SK-N-SH treated with all-trans-retinoic acid at 6 μM for 48 hours (cell line): ENCODE data around the gene CXCR5.

ENCODE experiments used
- ATAC-seq: fragments of 200-7000 bp; cut with Tn5 transposase; 3 replicates; pipeline ENCODE4 v1.9.1; 2020; ENCODE audit warnings: mild to moderate bottlenecking, moderate library complexity
- ARNTL ChIP-seq: fragments of 450-650 bp; formaldehyde crosslinking; IDR thresholded peaks from 2 replicates; pipeline ENCODE4 v1.5.0; 2020; ENCODE audit warnings: low read depth, mild to moderate bottlenecking, moderate library complexity, borderline replicate concordance
- BACH2 ChIP-seq: fragments of 250-450 bp; sonication (Bioruptor Pico); IDR thresholded peaks from 2 replicates; pipeline ENCODE4 v1.9.0; 2021; ENCODE audit warnings: mild to moderate bottlenecking, borderline replicate concordance
- CSDC2 ChIP-seq: fragments of 250-450 bp; sonication (Bioruptor Pico); IDR thresholded peaks from 2 replicates; pipeline ENCODE4 v1.5.0; 2020; ENCODE audit warnings: mild to moderate bottlenecking, moderate library complexity
- ESRRG ChIP-seq: fragments of 250-450 bp; sonication (Bioruptor Pico); IDR thresholded peaks from 2 replicates; pipeline ENCODE4 v1.6.1; 2021; ENCODE audit warnings: mild to moderate bottlenecking
- OSR1 ChIP-seq: fragments of 250-450 bp; sonication (Bioruptor Pico); IDR thresholded peaks from 2 replicates; pipeline ENCODE4 v1.8.0; 2022; ENCODE audit warnings: moderate library complexity, mild to moderate bottlenecking, inconsistent platforms
- PPARA ChIP-seq: fragments of 250-450 bp; sonication (Bioruptor Pico); IDR thresholded peaks from 2 replicates; pipeline ENCODE4 v1.5.0; 2020; ENCODE audit warnings: mild to moderate bottlenecking, borderline replicate concordance
- RARB ChIP-seq: fragments of 250-450 bp; sonication (Bioruptor Pico); IDR thresholded peaks from 2 replicates; pipeline ENCODE4 v1.8.0; 2021; ENCODE audit warnings: mild to moderate bottlenecking, moderate library complexity
- SNAI2 ChIP-seq: fragments of 250-450 bp; sonication (Bioruptor Pico); IDR thresholded peaks from 2 replicates; pipeline ENCODE4 v1.5.0; 2020; ENCODE audit warnings: mild to moderate bottlenecking, moderate library complexity
- TCF4 ChIP-seq: fragments of 250-450 bp; sonication (Bioruptor Pico); IDR thresholded peaks from 2 replicates; pipeline ENCODE4 v1.8.0; 2021; ENCODE audit warnings: mild to moderate bottlenecking, moderate library complexity, borderline replicate concordance
- TOX ChIP-seq: fragments of 250-450 bp; sonication (Bioruptor Pico); IDR thresholded peaks from 2 replicates; pipeline ENCODE4 v1.8.0; 2021; ENCODE audit warnings: mild to moderate bottlenecking, moderate library complexity, borderline replicate concordance
- ZC3H10 ChIP-seq: fragments of 250-450 bp; sonication (Bioruptor Pico); IDR thresholded peaks from 2 replicates; pipeline ENCODE4 v1.5.1; 2021; ENCODE audit warnings: mild to moderate bottlenecking, moderate library complexity
- ZFP3 ChIP-seq: fragments of 250-450 bp; sonication (Bioruptor Pico); IDR thresholded peaks from 2 replicates; pipeline ENCODE4 v1.5.0; 2020; ENCODE audit warnings: mild to moderate bottlenecking, moderate library complexity
- ZFP30 ChIP-seq: fragments of 450-650 bp; formaldehyde crosslinking; IDR thresholded peaks from 2 replicates; pipeline ENCODE4 v1.5.0; 2022; ENCODE audit warnings: mild to moderate bottlenecking, moderate library complexity
- ZNF565 ChIP-seq: fragments of 450-650 bp; formaldehyde crosslinking; conservative IDR thresholded peaks from 2 replicates; pipeline ENCODE4 v1.5.0; 2020; ENCODE audit warnings: low read depth, mild to moderate bottlenecking, moderate library complexity
- ZNF70 ChIP-seq: fragments of 450-650 bp; formaldehyde crosslinking; IDR thresholded peaks from 2 replicates; pipeline ENCODE4 v1.5.0; 2020; ENCODE audit warnings: mild to moderate bottlenecking, moderate library complexity
- ZNF8 ChIP-seq: fragments of 450-650 bp; formaldehyde crosslinking; IDR thresholded peaks from 2 replicates; pipeline ENCODE4 v1.5.0; 2020; ENCODE audit warnings: mild to moderate bottlenecking, moderate library complexity
- TF ChIP-seq, protein P1 (sequence below): fragments of 250-450 bp; sonication (Bioruptor Pico); IDR thresholded peaks from 2 replicates; pipeline ENCODE4 v1.5.0; 2020; ENCODE audit warnings: mild to moderate bottlenecking, moderate library complexity
- TF ChIP-seq, protein P2 (sequence below): fragments of 250-450 bp; sonication (Bioruptor Pico); IDR thresholded peaks from 2 replicates; pipeline ENCODE4 v1.8.0; 2020; ENCODE audit warnings: mild to moderate bottlenecking, moderate library complexity, borderline replicate concordance
- TF ChIP-seq, protein P3 (sequence below): fragments of 250-450 bp; sonication (Bioruptor Pico); IDR thresholded peaks from 2 replicates; pipeline ENCODE4 v1.8.0; 2021; ENCODE audit warnings: low read depth, mild to moderate bottlenecking, moderate library complexity, borderline replicate concordance
- TF ChIP-seq, protein P4 (sequence below): fragments of 250-450 bp; sonication (Bioruptor Pico); IDR thresholded peaks from 2 replicates; pipeline ENCODE4 v1.5.1; 2020; ENCODE audit warnings: low read depth, mild to moderate bottlenecking, moderate library complexity
- TF ChIP-seq, protein P5 (sequence below): fragments of 250-450 bp; sonication (Bioruptor Pico); IDR thresholded peaks from 2 replicates; pipeline ENCODE4 v1.5.1; 2021; ENCODE audit warnings: mild to moderate bottlenecking, moderate library complexity

CXCR5 gene

DNA sequence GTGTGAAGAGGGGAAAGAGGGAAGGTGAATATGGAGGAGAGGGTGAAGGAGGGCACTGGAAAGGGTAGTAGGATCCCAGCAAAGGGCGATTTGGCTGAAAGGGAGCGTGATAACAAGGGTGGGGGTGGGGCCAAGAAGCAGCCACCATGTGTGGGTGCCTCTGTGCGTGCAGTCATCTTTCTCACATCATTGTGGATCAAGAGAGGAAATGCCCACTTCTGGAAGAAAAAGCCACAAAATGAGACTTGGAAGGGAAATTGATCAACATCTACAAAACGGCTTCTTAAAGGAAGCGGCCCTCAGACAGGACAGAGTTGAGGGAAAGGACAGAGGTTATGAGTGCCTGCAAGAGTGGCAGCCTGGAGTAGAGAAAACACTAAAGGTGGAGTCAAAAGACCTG, 1.2 kb upstream of the CXCR5 start (continued):
- TF ChIP-seq, protein P1, sequence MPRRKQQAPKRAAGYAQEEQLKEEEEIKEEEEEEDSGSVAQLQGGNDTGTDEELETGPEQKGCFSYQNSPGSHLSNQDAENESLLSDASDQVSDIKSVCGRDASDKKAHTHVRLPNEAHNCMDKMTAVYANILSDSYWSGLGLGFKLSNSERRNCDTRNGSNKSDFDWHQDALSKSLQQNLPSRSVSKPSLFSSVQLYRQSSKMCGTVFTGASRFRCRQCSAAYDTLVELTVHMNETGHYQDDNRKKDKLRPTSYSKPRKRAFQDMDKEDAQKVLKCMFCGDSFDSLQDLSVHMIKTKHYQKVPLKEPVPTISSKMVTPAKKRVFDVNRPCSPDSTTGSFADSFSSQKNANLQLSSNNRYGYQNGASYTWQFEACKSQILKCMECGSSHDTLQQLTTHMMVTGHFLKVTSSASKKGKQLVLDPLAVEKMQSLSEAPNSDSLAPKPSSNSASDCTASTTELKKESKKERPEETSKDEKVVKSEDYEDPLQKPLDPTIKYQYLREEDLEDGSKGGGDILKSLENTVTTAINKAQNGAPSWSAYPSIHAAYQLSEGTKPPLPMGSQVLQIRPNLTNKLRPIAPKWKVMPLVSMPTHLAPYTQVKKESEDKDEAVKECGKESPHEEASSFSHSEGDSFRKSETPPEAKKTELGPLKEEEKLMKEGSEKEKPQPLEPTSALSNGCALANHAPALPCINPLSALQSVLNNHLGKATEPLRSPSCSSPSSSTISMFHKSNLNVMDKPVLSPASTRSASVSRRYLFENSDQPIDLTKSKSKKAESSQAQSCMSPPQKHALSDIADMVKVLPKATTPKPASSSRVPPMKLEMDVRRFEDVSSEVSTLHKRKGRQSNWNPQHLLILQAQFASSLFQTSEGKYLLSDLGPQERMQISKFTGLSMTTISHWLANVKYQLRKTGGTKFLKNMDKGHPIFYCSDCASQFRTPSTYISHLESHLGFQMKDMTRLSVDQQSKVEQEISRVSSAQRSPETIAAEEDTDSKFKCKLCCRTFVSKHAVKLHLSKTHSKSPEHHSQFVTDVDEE (CRISPR knock-in tag), result no peak
- TF ChIP-seq ZFP3 (CRISPR knock-in tag) (no peak), CSDC2 (CRISPR knock-in tag) (no peak), TCF4 (CRISPR knock-in tag) (no peak)

DNA sequence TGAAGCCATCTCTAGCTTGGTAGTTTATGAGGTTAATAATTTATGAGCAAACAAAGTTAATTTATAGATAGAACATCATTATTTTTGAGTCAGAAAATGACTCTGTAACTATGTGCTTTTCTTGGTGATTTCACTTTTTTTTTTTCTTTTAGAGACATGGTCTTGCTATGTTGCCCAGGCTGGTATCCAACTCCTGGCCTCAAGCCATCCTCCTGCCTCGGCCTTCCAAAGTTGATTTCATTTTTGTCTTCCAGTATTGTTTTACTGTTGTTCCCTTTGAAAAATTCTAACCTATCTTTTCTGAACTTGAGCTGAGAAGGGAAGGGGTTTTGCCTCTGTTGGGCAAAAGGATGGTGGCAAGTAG, 706 bp upstream of the CXCR5 start:
- TF ChIP-seq PPARA (CRISPR knock-in tag) (no peak), ZC3H10 (CRISPR knock-in tag) (no peak), BACH2 (no peak), ZFP30 (no peak), TCF4 (CRISPR knock-in tag) (no peak), ZNF70 (CRISPR knock-in tag) (no peak), OSR1 (CRISPR knock-in tag) (no peak), ZNF565 (CRISPR knock-in tag) (no peak), RARB (CRISPR knock-in tag) (no peak), ARNTL (CRISPR knock-in tag) (no peak), SNAI2 (CRISPR knock-in tag) (no peak), ZFP3 (CRISPR knock-in tag) (no peak)
- TF ChIP-seq, protein P2, sequence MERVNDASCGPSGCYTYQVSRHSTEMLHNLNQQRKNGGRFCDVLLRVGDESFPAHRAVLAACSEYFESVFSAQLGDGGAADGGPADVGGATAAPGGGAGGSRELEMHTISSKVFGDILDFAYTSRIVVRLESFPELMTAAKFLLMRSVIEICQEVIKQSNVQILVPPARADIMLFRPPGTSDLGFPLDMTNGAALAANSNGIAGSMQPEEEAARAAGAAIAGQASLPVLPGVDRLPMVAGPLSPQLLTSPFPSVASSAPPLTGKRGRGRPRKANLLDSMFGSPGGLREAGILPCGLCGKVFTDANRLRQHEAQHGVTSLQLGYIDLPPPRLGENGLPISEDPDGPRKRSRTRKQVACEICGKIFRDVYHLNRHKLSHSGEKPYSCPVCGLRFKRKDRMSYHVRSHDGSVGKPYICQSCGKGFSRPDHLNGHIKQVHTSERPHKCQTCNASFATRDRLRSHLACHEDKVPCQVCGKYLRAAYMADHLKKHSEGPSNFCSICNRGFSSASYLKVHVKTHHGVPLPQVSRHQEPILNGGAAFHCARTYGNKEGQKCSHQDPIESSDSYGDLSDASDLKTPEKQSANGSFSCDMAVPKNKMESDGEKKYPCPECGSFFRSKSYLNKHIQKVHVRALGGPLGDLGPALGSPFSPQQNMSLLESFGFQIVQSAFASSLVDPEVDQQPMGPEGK (CRISPR knock-in tag), result no peak
- TF ChIP-seq, protein P1 (CRISPR knock-in tag), result no peak
- TF ChIP-seq, protein P3, sequence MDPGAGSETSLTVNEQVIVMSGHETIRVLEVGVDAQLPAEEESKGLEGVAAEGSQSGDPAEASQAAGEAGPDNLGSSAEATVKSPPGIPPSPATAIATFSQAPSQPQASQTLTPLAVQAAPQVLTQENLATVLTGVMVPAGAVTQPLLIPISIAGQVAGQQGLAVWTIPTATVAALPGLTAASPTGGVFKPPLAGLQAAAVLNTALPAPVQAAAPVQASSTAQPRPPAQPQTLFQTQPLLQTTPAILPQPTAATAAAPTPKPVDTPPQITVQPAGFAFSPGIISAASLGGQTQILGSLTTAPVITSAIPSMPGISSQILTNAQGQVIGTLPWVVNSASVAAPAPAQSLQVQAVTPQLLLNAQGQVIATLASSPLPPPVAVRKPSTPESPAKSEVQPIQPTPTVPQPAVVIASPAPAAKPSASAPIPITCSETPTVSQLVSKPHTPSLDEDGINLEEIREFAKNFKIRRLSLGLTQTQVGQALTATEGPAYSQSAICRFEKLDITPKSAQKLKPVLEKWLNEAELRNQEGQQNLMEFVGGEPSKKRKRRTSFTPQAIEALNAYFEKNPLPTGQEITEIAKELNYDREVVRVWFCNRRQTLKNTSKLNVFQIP (CRISPR knock-in tag), result no peak
- TF ChIP-seq, protein P4, sequence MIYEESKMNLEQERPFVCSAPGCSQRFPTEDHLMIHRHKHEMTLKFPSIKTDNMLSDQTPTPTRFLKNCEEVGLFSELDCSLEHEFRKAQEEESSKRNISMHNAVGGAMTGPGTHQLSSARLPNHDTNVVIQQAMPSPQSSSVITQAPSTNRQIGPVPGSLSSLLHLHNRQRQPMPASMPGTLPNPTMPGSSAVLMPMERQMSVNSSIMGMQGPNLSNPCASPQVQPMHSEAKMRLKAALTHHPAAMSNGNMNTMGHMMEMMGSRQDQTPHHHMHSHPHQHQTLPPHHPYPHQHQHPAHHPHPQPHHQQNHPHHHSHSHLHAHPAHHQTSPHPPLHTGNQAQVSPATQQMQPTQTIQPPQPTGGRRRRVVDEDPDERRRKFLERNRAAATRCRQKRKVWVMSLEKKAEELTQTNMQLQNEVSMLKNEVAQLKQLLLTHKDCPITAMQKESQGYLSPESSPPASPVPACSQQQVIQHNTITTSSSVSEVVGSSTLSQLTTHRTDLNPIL (CRISPR knock-in tag), result no peak
- ATAC-seq, result no peak

DNA sequence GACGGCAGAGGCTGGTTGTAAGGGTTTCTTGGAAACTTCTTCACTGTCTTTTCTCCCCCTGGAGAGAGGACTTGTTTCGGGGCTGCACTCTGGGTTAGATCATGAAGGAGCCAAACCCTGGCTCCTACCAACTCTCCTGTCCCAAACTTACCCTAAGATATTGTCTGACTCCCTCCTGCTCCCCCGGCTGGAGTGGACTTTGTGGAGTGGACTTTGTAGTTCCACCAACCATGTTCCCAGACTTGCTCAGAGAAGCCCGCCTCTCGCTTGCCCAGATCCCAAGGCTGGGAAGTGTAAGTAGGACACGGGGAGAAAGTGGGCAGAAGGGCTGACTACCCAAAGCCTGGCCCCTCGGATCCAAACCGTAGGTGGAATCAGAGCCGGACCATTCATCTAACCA, 1.2 kb downstream of the CXCR5 start:
- no peak for ATAC-seq
- TF ChIP-seq SNAI2 (CRISPR knock-in tag), result no peak
- no peak for TF ChIP-seq ZNF8 (CRISPR knock-in tag)
- TF ChIP-seq, protein P3 (CRISPR knock-in tag), result no peak
- TF ChIP-seq TOX (CRISPR knock-in tag), result no peak
- TF ChIP-seq BACH2, result no peak
- TF ChIP-seq, protein P1 (CRISPR knock-in tag), result no peak
- no peak for TF ChIP-seq RARB (CRISPR knock-in tag)
- TF ChIP-seq ESRRG (CRISPR knock-in tag), result no peak
- TF ChIP-seq ZC3H10 (CRISPR knock-in tag), result no peak
- TF ChIP-seq, protein P5, sequence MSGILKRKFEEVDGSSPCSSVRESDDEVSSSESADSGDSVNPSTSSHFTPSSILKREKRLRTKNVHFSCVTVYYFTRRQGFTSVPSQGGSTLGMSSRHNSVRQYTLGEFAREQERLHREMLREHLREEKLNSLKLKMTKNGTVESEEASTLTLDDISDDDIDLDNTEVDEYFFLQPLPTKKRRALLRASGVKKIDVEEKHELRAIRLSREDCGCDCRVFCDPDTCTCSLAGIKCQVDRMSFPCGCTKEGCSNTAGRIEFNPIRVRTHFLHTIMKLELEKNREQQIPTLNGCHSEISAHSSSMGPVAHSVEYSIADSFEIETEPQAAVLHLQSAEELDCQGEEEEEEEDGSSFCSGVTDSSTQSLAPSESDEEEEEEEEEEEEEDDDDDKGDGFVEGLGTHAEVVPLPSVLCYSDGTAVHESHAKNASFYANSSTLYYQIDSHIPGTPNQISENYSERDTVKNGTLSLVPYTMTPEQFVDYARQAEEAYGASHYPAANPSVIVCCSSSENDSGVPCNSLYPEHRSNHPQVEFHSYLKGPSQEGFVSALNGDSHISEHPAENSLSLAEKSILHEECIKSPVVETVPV (CRISPR knock-in tag), result no peak
- no peak for TF ChIP-seq OSR1 (CRISPR knock-in tag)
- TF ChIP-seq PPARA (CRISPR knock-in tag), result no peak
